ENCODE measurements around the gene PFDN5.
"Not testable (repeated sequence)": the region's sequence is repeated elsewhere in the genome, so short reads cannot be mapped to it uniquely, and the experiment has no call there.

Gene PFDN5

DNA sequence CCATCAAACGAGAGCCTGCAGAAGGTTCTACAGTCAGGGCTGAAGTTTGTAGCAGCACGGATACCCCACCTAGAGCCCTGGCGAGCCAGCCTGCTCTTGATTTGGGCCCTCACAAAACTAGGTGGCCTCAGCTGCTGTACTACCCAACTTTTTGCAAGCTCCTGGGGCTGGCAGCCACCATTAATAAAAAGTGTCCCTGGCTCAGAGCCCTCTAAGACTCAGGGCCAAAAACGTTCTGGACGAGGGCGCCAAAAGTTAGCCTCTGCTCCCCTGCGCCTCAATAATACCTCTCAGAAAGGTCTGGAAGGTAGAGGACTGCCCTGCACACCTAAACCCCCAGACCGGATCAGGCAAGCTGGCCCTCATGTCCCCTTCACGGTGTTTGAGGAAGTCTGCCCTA lies 8.9 kb upstream of the PFDN5 start:
- DNase-seq (ENCODE audit: low read depth in 2 of 2), result no peak

DNA sequence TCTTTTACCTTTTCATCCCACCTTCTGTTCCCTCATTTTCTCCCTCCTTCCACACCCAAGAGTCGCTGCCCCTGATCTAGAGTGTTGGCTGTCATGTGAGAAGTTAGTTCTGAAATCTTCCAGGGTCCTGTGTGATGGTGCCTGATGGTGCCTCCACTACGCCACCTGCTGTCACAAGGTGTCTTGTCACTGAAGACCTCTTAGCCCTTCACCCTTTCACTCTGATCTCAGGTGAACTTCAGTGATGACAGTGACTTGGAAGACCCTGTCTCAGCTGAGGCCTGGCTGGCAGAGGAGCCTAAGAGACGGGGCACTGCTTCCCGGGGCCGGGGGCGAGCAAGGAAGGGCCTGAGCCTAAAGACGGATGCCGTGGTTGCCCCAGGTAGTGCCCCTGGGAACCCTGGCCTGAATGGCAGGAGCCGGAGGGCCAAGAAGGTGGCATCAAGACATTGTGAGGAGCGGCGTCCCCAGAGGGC lies 7.6 kb upstream of the PFDN5 start:
- peak; percentile 28 to 45 for DNase-seq (ENCODE audit: low read depth in 2 of 2)

DNA sequence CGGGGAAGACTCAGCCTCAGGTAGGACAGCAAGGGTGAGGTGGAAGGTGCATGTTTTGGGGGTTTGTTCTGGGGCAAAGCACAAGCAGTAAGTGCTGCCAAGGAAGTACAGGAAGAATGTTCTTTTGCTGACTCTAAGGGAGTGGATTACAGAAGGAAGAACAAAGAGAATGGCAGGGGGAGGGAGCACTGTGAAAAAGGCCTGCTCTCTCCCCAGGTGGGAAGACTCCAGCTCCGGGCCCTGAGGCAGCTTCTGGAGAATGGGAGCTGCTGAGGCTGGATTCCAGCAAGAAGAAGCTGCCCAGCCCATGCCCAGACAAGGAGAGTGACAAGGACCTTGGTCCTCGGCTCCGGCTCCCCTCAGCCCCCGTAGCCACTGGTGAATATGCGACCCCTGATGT lies 7.0 kb upstream of the PFDN5 start:
- no peak for DNase-seq (ENCODE audit: low read depth in 2 of 2)

DNA sequence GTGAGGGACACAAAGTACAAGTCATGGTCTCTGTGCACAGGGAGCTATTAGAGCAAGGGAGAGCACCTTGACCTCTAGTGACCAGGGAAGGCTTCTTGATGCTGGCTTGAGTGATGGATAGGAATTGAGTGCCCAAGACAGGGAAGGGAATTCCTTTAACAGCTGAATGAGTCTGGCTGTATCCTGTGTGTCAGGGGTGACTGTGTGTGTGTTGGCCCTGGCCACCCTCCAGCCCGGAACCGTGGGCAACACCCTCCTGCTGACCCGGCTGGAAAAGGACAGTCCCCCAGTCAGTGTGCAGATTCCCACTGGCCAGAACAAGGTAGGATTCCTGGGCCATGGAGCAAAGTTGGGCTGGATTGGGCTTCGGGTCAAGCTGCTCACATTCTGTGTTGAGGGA lies 5.5 kb upstream of the PFDN5 start:
- no peak for DNase-seq (ENCODE audit: low read depth in 2 of 2)

GRCh38 chr12:53290661-53291060 lies 4.7 kb upstream of the PFDN5 start:
- DNase-seq (ENCODE audit: low read depth in 2 of 2), result no peak

- DNase-seq (ENCODE audit: low read depth in 2 of 2), result no peak
Measured at GRCh38 chr12:53292426-53292825, 2.9 kb upstream of the PFDN5 start.

DNA sequence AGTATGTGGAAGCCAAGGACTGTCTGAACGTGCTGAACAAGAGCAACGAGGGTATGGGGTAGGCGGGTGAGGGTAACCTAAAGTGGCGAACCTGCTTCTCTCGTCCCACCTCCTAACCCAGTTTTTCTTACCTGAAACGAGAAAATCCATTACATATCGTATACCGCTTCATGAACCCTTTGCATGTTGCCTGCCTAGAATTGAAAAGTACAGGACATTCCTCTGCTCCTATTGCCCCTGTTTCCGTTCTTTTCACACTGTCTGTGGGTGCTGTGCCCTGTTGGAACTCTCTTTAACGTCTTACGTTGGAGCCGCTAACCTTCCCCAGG lies 513 bp downstream of the PFDN5 start:
- DNase-seq (ENCODE audit: low read depth in 2 of 2), result no peak

GRCh38 chr12:53297106-53297505 lies 1.8 kb downstream of the PFDN5 start:
- DNase-seq (ENCODE audit: low read depth in 2 of 2), result not testable (repeated sequence)

- no peak for DNase-seq (ENCODE audit: low read depth in 2 of 2)
Measured at GRCh38 chr12:53298164-53298563, 2.8 kb downstream of the PFDN5 start.

GRCh38 chr12:53299101-53299453 lies 3.7 kb downstream of the PFDN5 start:
- DNase-seq (ENCODE audit: low read depth in 2 of 2), result peak in 1 of 2 donors; percentile 27

DNA sequence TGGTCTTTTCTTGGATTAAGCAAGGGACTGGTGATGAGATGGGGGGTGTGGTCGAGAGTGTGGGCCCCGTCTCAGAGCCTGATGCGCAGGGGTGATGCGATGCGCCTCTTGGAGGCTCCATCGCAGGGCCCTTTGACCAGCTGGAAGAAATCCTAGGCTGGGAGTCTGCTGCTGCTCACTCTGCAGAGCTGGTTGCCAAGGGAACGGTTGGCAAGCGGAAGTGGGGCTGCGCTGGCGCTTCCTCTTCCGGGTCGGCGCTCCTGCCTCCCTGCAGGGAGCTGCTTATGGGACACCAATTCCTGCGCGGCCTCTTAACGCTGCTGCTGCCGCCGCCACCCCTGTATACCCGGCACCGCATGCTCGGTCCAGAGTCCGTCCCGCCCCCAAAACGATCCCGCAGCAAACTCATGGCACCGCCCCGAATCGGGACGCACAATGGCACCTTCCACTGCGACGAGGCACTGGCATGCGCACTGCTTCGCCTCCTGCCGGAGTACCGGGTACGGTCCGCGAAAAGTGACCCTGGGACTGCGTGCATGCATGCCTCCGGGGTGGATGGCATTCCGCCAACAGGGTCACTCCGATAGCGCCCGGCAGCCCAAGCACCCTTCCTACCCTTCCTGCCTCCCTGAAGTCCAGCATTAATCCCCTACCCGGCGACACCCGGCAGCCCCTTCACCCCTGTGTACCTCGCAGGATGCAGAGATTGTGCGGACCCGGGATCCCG lies 4.3 kb downstream of the PFDN5 start, which contains the start of gene MYG1:
Gene MYG1, plus strand, starts transcription at position 242 of the 727 bp plus-strand sequence. Its CDS starts 43 bp downstream, at position 285.
- DNase-seq (ENCODE audit: low read depth in 2 of 2), result peak; percentile 68 to 84

DNA sequence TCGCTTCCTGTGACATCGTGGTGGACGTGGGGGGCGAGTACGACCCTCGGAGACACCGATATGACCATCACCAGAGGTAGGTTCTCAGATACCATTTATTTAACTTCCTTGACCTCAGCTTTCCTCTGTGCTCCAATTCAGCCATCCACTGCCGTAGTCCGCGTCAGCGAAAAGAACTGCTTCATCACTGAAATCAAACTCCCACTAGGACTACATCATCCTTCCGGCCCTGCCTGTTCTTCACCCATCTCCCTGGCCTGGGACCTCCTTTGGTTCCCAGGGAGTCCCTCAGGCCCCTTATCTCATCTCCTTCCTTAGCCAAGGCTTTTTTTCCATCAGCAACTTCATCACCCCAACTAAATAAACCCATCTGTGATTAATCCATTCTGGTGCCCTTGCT lies 4.8 kb downstream of the PFDN5 start:
- DNase-seq (ENCODE audit: low read depth in 2 of 2), result no peak

DNA sequence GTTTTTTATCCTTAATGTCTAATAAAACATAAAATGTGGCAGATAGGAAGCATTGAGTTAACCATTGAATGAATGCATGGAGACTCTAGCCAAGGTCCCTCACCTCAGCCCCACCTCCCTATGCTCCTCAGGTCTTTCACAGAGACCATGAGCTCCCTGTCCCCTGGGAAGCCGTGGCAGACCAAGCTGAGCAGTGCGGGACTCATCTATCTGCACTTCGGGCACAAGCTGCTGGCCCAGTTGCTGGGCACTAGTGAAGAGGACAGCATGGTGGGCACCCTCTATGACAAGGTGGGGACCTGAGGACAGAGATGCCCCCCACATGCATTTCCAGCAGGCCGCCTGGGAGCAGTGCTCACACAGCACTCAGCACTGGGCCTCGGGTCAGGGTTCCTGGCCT lies 7.6 kb downstream of the PFDN5 start:
- DNase-seq (ENCODE audit: low read depth in 2 of 2), result no peak

DNA sequence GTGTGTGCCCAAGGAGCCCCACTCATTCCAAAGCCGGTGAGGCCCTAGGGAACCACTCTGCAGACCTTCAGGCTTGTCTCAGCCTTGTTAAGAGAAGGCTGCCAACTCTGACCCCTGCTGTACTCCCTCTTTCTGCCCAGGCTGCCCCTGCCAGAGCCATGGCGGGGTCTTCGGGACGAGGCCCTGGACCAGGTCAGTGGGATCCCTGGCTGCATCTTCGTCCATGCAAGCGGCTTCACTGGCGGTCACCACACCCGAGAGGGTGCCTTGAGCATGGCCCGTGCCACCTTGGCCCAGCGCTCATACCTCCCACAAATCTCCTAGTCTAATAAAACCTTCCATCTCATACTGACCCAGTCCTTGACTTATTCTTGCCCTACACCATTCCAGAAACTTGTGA lies 11.5 kb downstream of the PFDN5 start:
- DNase-seq (ENCODE audit: low read depth in 2 of 2), result no peak

DNA sequence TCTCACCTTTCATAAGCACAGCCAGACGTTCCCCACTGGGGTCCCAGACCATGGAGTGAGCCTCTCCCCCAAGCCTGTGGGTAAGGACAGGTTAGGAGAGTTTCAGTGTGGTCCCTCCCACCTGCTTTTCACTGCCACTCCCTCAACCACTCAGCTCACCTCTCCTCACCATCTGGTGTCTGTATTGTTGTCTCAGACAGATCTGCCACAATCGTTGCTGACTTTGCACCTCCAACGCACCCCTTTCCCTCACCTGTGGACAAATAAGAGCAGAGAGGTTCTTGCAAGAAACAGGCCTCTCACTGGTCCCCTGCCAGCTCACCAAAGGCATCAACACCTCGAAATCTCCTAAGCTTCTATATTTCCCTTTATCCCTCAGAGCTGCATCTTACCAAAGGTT lies 12.9 kb downstream of the PFDN5 start:
- no peak for DNase-seq (ENCODE audit: low read depth in 2 of 2)

DNA sequence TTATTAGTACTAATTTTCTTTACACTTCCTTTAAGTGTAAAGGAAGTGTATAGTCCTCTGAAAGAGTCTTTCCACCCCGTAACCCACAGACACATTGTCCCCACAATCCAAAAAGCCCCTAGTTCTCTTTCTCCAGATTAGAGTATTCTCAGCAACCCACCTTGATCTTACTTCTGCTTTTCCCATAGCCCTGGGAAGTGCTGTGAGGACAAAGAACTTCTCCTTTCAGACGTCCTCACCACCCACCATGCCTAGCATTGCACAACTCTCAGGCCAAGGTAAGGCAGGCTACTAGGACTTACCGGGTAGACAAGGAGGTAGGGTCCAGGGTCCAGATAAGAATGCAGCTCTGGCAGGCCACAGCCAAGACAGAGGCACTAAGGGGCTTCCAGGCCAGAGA lies 18.7 kb downstream of the PFDN5 start:
- DNase-seq (ENCODE audit: low read depth in 2 of 2), result no peak

- DNase-seq (ENCODE audit: low read depth in 2 of 2), result no peak
Measured at GRCh38 chr12:53320352-53321195, 25.2 kb downstream of the PFDN5 start.

DNA sequence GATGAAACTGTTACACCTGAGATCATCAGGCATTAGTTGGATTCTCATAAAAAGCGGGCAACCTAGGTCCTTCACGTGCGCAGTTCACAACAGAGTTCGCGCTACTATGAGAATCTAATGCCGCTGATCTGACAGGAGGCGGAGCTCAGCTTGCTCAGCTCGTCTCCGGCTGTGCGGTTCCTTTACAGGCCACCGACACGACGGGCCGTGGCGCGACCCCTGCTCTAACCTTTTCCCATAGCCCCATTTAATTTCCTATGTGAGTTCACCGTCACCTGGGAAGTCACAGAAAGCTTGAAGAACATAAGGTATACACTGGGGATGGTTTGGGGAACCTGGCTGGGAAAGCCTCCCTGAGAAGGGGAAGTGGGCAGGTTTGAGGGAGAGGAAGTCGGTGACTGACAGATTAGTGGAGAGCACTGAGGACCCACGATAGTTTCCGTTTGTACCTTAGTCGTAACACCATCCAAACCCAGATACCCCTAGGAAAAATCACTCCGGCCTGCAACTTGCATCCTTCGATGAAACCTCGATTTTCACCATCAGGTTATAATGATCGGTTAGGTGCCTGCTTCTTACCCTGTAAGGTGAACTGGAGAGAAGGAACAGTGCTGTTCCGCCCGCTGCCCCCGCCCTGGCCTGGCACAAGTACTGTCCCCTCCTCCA lies 28.9 kb downstream of the PFDN5 start:
- peak; percentile 35 to 40 for DNase-seq (ENCODE audit: low read depth in 2 of 2)

GRCh38 chr12:53324779-53325510 lies 29.6 kb downstream of the PFDN5 start:
- peak; percentile 86 to 89 for DNase-seq (ENCODE audit: low read depth in 2 of 2)

GRCh38 chr12:53325511-53326061 lies 30.2 kb downstream of the PFDN5 start:
- DNase-seq (ENCODE audit: low read depth in 2 of 2), result peak in 1 of 2 donors; percentile 18

DNA sequence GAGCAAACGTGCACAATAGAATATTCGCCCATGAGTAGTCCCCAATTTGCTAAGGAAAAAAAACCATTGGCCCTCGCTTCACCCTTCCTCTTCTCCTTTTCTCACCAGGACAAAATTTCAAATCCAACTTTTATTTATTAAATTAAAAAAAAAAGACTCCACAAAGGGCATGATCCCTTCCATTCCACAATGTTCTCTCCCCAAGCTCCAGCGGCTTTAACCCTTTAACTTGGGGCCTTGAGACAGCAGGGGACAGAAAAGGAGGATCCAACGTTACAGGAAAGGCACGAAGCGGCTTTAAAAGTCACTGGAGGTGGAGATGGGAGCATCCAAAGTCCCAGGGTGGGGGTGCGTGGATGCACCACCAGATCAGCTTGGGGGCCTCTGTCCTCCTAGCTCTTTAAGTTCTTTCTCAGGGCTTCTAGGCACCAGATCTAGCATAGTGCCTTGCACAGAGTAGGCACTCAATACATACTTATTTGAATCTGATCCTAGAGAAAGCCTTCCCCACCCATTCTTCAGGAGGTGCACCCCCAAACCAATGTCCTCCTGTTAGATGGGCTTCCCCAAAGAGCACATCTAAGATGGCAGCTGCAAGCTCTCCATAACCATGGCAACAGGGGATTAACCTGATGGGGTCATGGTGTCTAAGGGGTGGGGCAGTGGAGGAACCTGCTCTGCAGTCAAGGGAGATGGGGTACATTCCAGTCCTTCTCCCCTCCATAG lies 31.3 kb downstream of the PFDN5 start:
- no peak for DNase-seq (ENCODE audit: low read depth in 2 of 2)

All from stimulated activated CD8-positive, alpha-beta memory T cell treated with anti-CD3 and anti-CD28 coated beads, Interleukin-2, amount 100 ng/mL, for 48 hours (primary cell).